Lower leg skin (tissue), 4 donors: ENCODE measurements around the gene AGO1. TPM values are rescaled to one million over a fixed set of nuclear protein-coding genes. Genes with fewer than 3 reads are reported as not detected.

Experiments used
- DNase-seq, 2 donors: peaks; one replicate each; pipeline ENCODE4 v3.0.0-alpha.2; 2019; ENCODE audit warnings: low spot score in 2 of 2
- H3K4me3 ChIP-seq: fragments of 200-600 bp; sonication (generic); 2 replicates; pipeline ENCODE4 v1.5.1; 2017; ENCODE audit warnings: mild to moderate bottlenecking, low read depth; ENCODE audit not compliant: poor library complexity, severe bottlenecking
- CTCF ChIP-seq, 3 donors: fragments of 450-650 bp; IDR thresholded peaks; one replicate each; pipeline ENCODE4 v1.5.1; 2016; ENCODE audit warnings: antibody characterized with exemption in 3 of 3, mild to moderate bottlenecking in 3 of 3, moderate library complexity in 2 of 3
- POLR2A ChIP-seq, 2 donors: fragments of 450-650 bp; IDR thresholded peaks; one replicate each; pipeline ENCODE4 v1.6.1; 2016 to 2017; ENCODE audit warnings: antibody characterized with exemption in 2 of 2, mild to moderate bottlenecking in 1 of 2, moderate library complexity in 1 of 2
- WGBS, 2 donors: methylation state at CpG; one replicate each; pipeline ENCODE4 v1.1.5; 2018; 5-methylcytosine and 5-hydroxymethylcytosine counted together
- intact Hi-C: fragments of 100-400 bp; cut with DNase I; formaldehyde crosslinking; loops from one replicate; pipeline ENCODE4 v1.15.0; 2023; ENCODE audit warnings: low total_unique reads
- total RNA-seq, 4 donors: library from RNA; depleted of rRNA; stranded (reverse); fragments of >200 nt; gene quantifications; one replicate each; pipeline ENCODE4 v1.1.0, GENCODE V29; 2016

The AGO1 gene
- total RNA-seq, 4 donors from 2014 or later, result 18.2 to 29.5 (median 22.5) TPM

DNA sequence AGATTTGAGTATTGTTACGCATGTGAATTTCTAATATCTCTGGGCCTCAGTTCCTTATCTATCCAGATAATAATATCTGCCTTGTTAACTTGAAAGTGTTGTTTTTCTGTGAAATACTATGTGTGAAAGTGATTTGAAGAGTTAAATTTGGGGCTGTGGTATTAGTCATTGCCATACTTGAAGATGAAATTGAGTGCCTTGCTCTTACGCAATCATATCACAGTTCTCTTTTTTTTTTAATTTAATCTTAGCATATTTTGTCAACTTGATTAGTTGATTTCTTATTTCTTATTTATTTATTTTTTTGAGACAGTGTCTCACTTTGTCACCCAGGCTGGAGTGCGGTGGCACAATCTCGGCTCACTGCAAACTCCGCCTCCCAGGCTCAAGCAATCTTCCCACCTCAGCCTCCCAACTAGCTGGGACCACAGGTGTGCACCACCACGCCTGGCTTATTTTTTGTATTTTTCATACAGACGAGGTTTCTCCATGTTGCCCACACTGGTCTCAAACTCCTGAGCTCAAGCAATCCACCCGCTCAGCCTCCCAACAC is 44.2 kb upstream of the AGO1 start:
- 93 to 95% methylated on average over 8 of the region's 8 CpGs for WGBS, 2 donors

DNA sequence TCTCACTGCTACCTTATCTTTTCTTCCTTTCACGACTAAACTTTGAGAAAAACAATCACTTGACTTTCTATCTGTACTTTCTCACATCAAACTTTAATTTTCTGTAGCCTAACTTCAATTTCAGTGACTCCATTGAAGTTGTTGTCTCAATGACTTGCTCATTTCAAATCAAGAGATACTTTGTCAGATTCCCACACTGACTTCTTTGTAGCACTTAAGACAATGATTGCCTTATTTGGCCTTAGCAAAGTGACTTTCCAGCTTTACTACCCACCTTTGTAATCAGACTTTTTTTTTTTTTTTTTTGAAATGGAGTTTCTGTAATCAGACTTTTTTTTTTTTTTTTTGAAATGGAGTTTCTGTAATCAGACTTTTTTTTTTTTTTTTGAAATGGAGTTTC is 38.2 kb upstream of the AGO1 start:
- TF ChIP-seq POLR2A (IDR thresholded peaks at IDR 0.05) (no peak), CTCF (IDR thresholded peaks at IDR 0.05) (no peak)
- intact Hi-C loops, result no loop called here
- DNase-seq, result no peak
- no peak overlapping the region for H3K4me3 ChIP-seq
- WGBS, 2 donors, result 59 to 81% methylated on average over 1 of the region's 1 CpG

More for the DNA sequence above, 44.2 kb upstream of the AGO1 start:
- H3K4me3 ChIP-seq, result no peak overlapping the region
- no peak for DNase-seq
- intact Hi-C loops, result no loop called here
- TF ChIP-seq CTCF (IDR thresholded peaks at IDR 0.05) (no peak), POLR2A (IDR thresholded peaks at IDR 0.05) (no peak)

DNA sequence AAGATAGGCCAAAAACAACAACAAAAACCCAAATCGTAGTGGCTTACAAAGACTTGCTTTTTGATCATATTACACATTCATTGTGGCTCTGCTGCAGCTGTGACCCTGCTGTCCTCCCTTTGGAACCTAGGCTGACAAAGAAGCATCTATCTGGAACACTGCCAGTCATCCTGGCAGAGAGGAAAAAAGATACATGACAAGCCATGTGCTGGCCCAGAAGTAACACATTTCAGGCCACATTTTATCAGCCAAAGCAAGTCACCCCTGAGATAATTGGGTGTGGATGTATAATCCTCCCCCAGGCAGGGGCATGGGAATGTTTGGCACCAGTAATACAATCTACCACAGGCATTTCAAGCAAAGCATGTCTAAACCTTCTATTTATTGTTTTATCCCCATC is 37.2 kb upstream of the AGO1 start:
- intact Hi-C loops, result no loop called here
- no peak overlapping the region for H3K4me3 ChIP-seq
- no peak for DNase-seq
- 38 to 56% methylated on average over 1 of the region's 1 CpG for WGBS, 2 donors
- TF ChIP-seq POLR2A (IDR thresholded peaks at IDR 0.05) (no peak), CTCF (IDR thresholded peaks at IDR 0.05) (no peak)

DNA sequence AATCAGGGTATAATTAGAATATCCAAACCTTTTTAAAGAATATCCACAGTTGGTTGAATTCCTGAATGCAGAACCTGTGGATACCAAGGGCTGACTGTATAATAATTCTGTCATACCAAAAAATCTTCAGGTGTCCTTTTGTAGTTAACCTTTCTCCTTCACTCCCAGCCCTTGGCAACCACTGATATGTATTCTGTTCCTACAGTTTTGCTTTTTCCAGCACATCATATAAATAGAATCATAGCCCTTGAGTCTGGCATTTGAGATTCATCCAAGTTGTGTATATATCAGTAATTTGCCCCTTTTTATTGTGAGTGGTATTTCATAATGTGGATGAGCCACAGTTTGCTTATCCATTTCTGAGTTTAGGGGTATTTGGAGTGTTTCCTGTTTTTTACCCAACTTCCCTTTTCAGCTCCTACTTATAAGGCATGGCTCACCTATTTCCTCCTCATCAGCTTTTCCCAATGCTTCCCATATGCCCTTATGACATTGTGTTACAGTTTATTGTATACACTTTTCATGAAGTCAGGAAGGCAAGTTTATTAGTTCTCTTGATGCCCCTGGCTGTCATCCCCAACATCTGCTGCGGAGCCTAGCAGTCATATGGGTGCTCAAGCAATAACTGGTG is 35.0 kb upstream of the AGO1 start:
- no peak overlapping the region for H3K4me3 ChIP-seq
- WGBS, 2 donors, result 77 to 90% methylated on average over 1 of the region's 1 CpG
- no peak for DNase-seq
- TF ChIP-seq POLR2A (IDR thresholded peaks at IDR 0.05) (no peak), CTCF (IDR thresholded peaks at IDR 0.05) (no peak)
- intact Hi-C loops, result no loop called here

DNA sequence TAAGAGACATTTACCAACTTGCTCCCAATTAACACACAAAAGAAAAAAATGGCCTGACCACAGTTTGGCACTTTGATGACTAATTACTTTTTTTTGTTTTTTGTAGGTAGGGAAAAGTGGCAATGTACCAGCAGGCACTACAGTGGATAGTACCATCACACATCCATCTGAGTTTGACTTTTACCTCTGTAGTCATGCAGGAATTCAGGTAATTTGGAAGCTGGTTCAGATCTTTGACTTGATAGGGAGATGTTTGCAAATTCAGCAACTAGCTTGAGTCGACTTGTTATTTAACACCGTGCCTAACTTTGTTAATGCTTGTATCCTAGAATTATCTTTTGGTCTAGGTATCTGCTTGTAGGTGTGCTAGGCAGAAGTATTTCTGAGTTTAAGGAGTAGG is 33.0 kb upstream of the AGO1 start:
- no peak for DNase-seq
- TF ChIP-seq POLR2A (IDR thresholded peaks at IDR 0.05) (no peak), CTCF (IDR thresholded peaks at IDR 0.05) (no peak)
- H3K4me3 ChIP-seq, result no peak overlapping the region
- 61 to 62% methylated on average over 2 of the region's 2 CpGs for WGBS, 2 donors
- intact Hi-C loops, result no loop called here

GRCh38 chr1:35850716-35851115 is 32.3 kb upstream of the AGO1 start:
- intact Hi-C loops, result no loop called here
- DNase-seq, result no peak
- H3K4me3 ChIP-seq, result no peak overlapping the region
- TF ChIP-seq CTCF (IDR thresholded peaks at IDR 0.05) (no peak), POLR2A (IDR thresholded peaks at IDR 0.05) (no peak)
- 50 to 60% methylated on average over 5 of the region's 5 CpGs for WGBS, 2 donors
